Ishikawa (cell line): ENCODE results near the gene SLC5A2.

Source experiments
- CEBPB ChIP-seq: IDR thresholded peaks from 2 replicates; pipeline ENCODE4 v1.6.1; 2012
- CREB1 ChIP-seq: IDR thresholded peaks from 2 replicates; pipeline ENCODE4 v1.6.1; 2012; ENCODE audit warnings: low read depth
- EGR1 ChIP-seq: IDR thresholded peaks from 2 replicates; pipeline ENCODE4 v1.6.1; 2012
- EP300 ChIP-seq: IDR thresholded peaks from 2 replicates; pipeline ENCODE4 v1.6.1; 2012; ENCODE audit warnings: borderline replicate concordance
- FOXM1 ChIP-seq: IDR thresholded peaks from 2 replicates; pipeline ENCODE4 v1.6.1; 2012; ENCODE audit warnings: low read depth, borderline replicate concordance
- NFIC ChIP-seq: IDR thresholded peaks from 2 replicates; pipeline ENCODE4 v1.6.1; 2012
- RAD21 ChIP-seq: IDR thresholded peaks from 2 replicates; pipeline ENCODE4 v1.6.1; 2012; ENCODE audit warnings: low read depth
- TAF1 ChIP-seq: IDR thresholded peaks from 2 replicates; pipeline ENCODE4 v1.6.1; 2012; ENCODE audit warnings: low read depth, mild to moderate bottlenecking
- TCF12 ChIP-seq: IDR thresholded peaks from 2 replicates; pipeline ENCODE4 v1.6.1; 2012; ENCODE audit warnings: low read depth
- TEAD4 ChIP-seq: IDR thresholded peaks from 2 replicates; pipeline ENCODE4 v1.6.1; 2012
- YY1 ChIP-seq: IDR thresholded peaks from 2 replicates; pipeline ENCODE4 v1.6.1; 2012; ENCODE audit warnings: low read depth
- ZBTB7A ChIP-seq: IDR thresholded peaks from 2 replicates; pipeline ENCODE4 v1.6.1; 2012; ENCODE audit warnings: low read depth
- TF ChIP-seq, protein P1 (sequence below): IDR thresholded peaks from 2 replicates; pipeline ENCODE4 v1.6.1; 2012
- TF ChIP-seq, protein P2 (sequence below): IDR thresholded peaks from 2 replicates; pipeline ENCODE4 v1.6.1; 2012; ENCODE audit warnings: low read depth, mild to moderate bottlenecking
- TF ChIP-seq, protein P3 (sequence below): IDR thresholded peaks from 2 replicates; pipeline ENCODE4 v1.6.1; 2012

Gene SLC5A2

DNA sequence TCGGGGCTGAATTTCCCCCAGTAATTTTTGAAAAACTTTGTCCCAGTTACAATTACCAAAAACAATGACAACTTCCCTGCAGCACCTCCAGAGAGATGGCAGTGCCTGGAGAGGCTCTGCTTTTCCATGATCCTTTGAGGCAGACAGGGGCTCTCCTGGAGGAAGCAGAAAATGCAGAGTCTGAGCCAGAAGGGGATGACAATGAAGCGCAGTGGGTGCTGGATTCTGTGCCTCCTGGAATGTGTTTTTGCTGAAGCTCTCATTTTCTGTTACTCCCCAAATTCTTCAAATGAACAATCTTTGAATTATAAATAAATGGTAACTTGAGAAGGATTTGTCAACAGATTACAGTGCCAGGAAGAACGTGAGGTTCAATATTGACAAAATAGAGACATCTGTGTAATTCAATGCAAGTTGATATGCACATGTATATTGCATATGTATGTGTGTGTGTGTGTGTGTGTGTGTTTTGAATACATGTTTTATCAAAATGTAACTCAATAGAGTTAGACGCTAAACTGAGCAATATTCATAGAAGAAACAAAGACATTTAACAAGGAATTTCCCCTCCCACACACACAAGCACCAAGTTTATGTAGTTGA is 35.0 kb downstream of the SLC5A2 start:
- TF ChIP-seq ZBTB7A (no peak), FOXM1 (no peak)

DNA sequence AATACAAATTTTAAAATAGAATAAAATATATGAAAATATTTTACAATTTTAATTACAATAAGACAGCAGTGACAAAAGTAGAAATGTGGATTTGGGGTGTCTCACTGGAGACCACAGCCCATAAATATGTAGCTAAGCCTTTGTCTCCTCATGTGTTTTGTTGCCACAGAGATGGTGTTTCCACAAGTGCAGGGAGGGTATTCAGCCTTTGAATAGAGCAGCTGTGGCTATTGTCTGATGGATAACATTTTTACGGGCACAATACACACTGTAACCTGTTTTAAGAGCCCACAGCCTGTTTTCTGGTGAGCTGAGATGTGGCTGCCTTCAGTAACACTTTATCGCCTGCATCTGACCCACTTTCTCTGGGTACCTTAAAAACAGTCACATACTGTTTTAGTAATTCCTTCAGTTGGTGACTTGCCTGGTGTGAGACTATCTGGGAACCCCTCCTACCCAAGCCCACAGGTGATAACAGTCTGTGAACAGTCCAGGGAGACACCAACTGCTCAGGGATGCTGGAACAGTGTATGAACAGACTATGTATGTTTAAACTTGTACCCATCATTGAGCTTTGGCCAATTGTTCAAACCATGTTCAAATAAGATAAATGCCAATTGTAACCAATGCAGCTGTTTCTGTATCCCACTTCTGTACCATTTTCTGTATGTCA is 37.0 kb downstream of the SLC5A2 start:
- TF ChIP-seq TCF12 (no peak), CEBPB (no peak), ZBTB7A (no peak), CREB1 (no peak), TEAD4 (no peak), YY1 (no peak), TAF1 (no peak), FOXM1 (no peak), NFIC (no peak), EGR1 (no peak), RAD21 (no peak), EP300 (no peak)
- TF ChIP-seq, protein P1, sequence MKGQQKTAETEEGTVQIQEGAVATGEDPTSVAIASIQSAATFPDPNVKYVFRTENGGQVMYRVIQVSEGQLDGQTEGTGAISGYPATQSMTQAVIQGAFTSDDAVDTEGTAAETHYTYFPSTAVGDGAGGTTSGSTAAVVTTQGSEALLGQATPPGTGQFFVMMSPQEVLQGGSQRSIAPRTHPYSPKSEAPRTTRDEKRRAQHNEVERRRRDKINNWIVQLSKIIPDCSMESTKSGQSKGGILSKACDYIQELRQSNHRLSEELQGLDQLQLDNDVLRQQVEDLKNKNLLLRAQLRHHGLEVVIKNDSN: no peak
- TF ChIP-seq, protein P2, sequence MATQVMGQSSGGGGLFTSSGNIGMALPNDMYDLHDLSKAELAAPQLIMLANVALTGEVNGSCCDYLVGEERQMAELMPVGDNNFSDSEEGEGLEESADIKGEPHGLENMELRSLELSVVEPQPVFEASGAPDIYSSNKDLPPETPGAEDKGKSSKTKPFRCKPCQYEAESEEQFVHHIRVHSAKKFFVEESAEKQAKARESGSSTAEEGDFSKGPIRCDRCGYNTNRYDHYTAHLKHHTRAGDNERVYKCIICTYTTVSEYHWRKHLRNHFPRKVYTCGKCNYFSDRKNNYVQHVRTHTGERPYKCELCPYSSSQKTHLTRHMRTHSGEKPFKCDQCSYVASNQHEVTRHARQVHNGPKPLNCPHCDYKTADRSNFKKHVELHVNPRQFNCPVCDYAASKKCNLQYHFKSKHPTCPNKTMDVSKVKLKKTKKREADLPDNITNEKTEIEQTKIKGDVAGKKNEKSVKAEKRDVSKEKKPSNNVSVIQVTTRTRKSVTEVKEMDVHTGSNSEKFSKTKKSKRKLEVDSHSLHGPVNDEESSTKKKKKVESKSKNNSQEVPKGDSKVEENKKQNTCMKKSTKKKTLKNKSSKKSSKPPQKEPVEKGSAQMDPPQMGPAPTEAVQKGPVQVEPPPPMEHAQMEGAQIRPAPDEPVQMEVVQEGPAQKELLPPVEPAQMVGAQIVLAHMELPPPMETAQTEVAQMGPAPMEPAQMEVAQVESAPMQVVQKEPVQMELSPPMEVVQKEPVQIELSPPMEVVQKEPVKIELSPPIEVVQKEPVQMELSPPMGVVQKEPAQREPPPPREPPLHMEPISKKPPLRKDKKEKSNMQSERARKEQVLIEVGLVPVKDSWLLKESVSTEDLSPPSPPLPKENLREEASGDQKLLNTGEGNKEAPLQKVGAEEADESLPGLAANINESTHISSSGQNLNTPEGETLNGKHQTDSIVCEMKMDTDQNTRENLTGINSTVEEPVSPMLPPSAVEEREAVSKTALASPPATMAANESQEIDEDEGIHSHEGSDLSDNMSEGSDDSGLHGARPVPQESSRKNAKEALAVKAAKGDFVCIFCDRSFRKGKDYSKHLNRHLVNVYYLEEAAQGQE: no peak
- TF ChIP-seq, protein P3, sequence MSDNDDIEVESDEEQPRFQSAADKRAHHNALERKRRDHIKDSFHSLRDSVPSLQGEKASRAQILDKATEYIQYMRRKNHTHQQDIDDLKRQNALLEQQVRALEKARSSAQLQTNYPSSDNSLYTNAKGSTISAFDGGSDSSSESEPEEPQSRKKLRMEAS: no peak

DNA sequence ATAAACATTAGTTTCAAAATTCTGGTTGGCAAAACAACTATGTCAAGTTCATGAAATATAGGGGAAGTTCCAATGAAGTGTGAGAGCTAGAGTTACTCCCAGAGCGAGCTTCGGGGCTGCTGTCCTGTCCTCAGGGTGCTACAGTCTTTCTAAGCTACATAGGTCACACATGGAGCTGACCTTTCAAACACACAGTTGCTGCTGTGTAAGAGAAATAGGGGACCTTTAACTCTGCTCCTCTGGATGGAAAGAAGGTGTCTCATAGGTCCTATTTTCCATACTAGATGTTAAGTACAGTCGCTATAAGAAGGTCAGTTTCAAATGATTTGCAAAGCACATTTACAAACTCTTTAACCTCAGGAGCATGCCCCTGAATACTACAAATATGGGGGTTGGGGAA is 38.4 kb downstream of the SLC5A2 start:
- TF ChIP-seq RAD21 (no peak), TEAD4 (no peak), CREB1 (no peak), TAF1 (no peak), CEBPB (no peak), YY1 (no peak), EP300 (no peak)

- TF ChIP-seq EP300 (no peak), EGR1 (no peak), FOXM1 (no peak), CEBPB (no peak), ZBTB7A (no peak), RAD21 (no peak), CREB1 (no peak), NFIC (no peak), TCF12 (no peak), TAF1 (no peak), YY1 (no peak), TEAD4 (no peak)
- TF ChIP-seq, protein P1: no peak
- TF ChIP-seq, protein P2: no peak
- TF ChIP-seq, protein P3: no peak
Observed at GRCh38 chr16:31522071-31522470, 39.1 kb downstream of the SLC5A2 start.

- TF ChIP-seq, protein P1: no peak
- TF ChIP-seq TCF12 (no peak), TEAD4 (no peak)
Observed at GRCh38 chr16:31525113-31525512, 42.2 kb downstream of the SLC5A2 start.

- TF ChIP-seq, protein P3: no peak
- TF ChIP-seq, protein P2: no peak
- TF ChIP-seq EP300: no peak
- no peak for TF ChIP-seq CEBPB
- TF ChIP-seq TEAD4: no peak
- TF ChIP-seq TCF12: no peak
- no peak for TF ChIP-seq ZBTB7A
- no peak for TF ChIP-seq TAF1
- TF ChIP-seq CREB1: no peak
- no peak for TF ChIP-seq RAD21
- no peak for TF ChIP-seq NFIC
- no peak for TF ChIP-seq FOXM1
- no peak for TF ChIP-seq EGR1
- TF ChIP-seq, protein P1: no peak
- no peak for TF ChIP-seq YY1
Observed at GRCh38 chr16:31527734-31528274, 44.9 kb downstream of the SLC5A2 start, which contains the start of gene AHSP. TSS of gene AHSP (plus strand) at chr16:31527900. CDS start at chr16:31528140, 240 bp downstream.
